Measurements from ENCODE around the gene DVL2. TPM values are rescaled to one million over a fixed set of nuclear protein-coding genes. Genes with fewer than 3 reads are reported as not detected.

Gene DVL2
- total RNA-seq, 1 experiment from 2014 or later: 67.3 TPM

- 0 out of 2 replicates have a peak, but pooled peaks have one; percentile 52 for TF ChIP-seq ESRRA (CRISPR knock-in tag; IDR thresholded peaks at IDR 0.05; ENCODE audit: borderline replicate concordance)
- TF ChIP-seq, protein P1, sequence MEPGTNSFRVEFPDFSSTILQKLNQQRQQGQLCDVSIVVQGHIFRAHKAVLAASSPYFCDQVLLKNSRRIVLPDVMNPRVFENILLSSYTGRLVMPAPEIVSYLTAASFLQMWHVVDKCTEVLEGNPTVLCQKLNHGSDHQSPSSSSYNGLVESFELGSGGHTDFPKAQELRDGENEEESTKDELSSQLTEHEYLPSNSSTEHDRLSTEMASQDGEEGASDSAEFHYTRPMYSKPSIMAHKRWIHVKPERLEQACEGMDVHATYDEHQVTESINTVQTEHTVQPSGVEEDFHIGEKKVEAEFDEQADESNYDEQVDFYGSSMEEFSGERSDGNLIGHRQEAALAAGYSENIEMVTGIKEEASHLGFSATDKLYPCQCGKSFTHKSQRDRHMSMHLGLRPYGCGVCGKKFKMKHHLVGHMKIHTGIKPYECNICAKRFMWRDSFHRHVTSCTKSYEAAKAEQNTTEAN (CRISPR knock-in tag; IDR thresholded peaks at IDR 0.05): 0 out of 2 replicates have a peak, but pooled peaks have one; percentile 41
- no peak for TF ChIP-seq ELF4 (CRISPR knock-in tag; IDR thresholded peaks at IDR 0.05; ENCODE audit: low read depth)
- no peak for TF ChIP-seq ZNF121 (CRISPR knock-in tag; IDR thresholded peaks at IDR 0.05)
- TF ChIP-seq GRHL2 (CRISPR knock-in tag; IDR thresholded peaks at IDR 0.05; ENCODE audit: insufficient replicate concordance, severe bottlenecking): no peak
- TF ChIP-seq, protein P2, sequence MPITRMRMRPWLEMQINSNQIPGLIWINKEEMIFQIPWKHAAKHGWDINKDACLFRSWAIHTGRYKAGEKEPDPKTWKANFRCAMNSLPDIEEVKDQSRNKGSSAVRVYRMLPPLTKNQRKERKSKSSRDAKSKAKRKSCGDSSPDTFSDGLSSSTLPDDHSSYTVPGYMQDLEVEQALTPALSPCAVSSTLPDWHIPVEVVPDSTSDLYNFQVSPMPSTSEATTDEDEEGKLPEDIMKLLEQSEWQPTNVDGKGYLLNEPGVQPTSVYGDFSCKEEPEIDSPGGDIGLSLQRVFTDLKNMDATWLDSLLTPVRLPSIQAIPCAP (CRISPR knock-in tag; IDR thresholded peaks at IDR 0.05): no peak
- 0 out of 2 replicates have a peak, but pooled peaks have one; percentile 46 for TF ChIP-seq SMAD3 (CRISPR knock-in tag; IDR thresholded peaks at IDR 0.05; ENCODE audit: borderline replicate concordance)
- peak; percentile 24; the same call in 1 of the 2 replicates for TF ChIP-seq E2F5 (CRISPR knock-in tag; IDR thresholded peaks at IDR 0.05)
- TF ChIP-seq, protein P3, sequence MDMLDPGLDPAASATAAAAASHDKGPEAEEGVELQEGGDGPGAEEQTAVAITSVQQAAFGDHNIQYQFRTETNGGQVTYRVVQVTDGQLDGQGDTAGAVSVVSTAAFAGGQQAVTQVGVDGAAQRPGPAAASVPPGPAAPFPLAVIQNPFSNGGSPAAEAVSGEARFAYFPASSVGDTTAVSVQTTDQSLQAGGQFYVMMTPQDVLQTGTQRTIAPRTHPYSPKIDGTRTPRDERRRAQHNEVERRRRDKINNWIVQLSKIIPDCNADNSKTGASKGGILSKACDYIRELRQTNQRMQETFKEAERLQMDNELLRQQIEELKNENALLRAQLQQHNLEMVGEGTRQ (CRISPR knock-in tag; IDR thresholded peaks at IDR 0.05): 0 out of 2 replicates have a peak, but pooled peaks have one; percentile 6
- 0 out of 2 replicates have a peak, but pooled peaks have one; percentile 13 for TF ChIP-seq USF1 (CRISPR knock-in tag; IDR thresholded peaks at IDR 0.05)
- TF ChIP-seq ATF1 (CRISPR knock-in tag; IDR thresholded peaks at IDR 0.05): no peak
- TF ChIP-seq, protein P4, sequence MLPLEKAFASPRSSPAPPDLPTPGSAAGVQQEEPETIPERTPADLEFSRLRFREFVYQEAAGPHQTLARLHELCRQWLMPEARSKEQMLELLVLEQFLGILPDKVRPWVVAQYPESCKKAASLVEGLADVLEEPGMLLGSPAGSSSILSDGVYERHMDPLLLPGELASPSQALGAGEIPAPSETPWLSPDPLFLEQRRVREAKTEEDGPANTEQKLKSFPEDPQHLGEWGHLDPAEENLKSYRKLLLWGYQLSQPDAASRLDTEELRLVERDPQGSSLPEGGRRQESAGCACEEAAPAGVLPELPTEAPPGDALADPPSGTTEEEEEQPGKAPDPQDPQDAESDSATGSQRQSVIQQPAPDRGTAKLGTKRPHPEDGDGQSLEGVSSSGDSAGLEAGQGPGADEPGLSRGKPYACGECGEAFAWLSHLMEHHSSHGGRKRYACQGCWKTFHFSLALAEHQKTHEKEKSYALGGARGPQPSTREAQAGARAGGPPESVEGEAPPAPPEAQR (CRISPR knock-in tag; IDR thresholded peaks at IDR 0.05): no peak
- TF ChIP-seq MYBL2 (CRISPR knock-in tag; IDR thresholded peaks at IDR 0.05): peak; percentile 63; the same call in 1 of the 2 replicates
- no peak for TF ChIP-seq GTF2I (CRISPR knock-in tag; conservative IDR thresholded peaks at IDR 0.05)
- no peak for TF ChIP-seq FOXJ3 (CRISPR knock-in tag; IDR thresholded peaks at IDR 0.05; ENCODE audit: borderline replicate concordance)
- TF ChIP-seq, protein P5, sequence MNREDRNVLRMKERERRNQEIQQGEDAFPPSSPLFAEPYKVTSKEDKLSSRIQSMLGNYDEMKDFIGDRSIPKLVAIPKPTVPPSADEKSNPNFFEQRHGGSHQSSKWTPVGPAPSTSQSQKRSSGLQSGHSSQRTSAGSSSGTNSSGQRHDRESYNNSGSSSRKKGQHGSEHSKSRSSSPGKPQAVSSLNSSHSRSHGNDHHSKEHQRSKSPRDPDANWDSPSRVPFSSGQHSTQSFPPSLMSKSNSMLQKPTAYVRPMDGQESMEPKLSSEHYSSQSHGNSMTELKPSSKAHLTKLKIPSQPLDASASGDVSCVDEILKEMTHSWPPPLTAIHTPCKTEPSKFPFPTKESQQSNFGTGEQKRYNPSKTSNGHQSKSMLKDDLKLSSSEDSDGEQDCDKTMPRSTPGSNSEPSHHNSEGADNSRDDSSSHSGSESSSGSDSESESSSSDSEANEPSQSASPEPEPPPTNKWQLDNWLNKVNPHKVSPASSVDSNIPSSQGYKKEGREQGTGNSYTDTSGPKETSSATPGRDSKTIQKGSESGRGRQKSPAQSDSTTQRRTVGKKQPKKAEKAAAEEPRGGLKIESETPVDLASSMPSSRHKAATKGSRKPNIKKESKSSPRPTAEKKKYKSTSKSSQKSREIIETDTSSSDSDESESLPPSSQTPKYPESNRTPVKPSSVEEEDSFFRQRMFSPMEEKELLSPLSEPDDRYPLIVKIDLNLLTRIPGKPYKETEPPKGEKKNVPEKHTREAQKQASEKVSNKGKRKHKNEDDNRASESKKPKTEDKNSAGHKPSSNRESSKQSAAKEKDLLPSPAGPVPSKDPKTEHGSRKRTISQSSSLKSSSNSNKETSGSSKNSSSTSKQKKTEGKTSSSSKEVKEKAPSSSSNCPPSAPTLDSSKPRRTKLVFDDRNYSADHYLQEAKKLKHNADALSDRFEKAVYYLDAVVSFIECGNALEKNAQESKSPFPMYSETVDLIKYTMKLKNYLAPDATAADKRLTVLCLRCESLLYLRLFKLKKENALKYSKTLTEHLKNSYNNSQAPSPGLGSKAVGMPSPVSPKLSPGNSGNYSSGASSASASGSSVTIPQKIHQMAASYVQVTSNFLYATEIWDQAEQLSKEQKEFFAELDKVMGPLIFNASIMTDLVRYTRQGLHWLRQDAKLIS (CRISPR knock-in tag; IDR thresholded peaks at IDR 0.05; ENCODE audit: borderline replicate concordance): peak; percentile 34; the same call in 1 of the 2 replicates
- peak; percentile 53; the same call in 1 of the 2 replicates for TF ChIP-seq PRDM15 (CRISPR knock-in tag; IDR thresholded peaks at IDR 0.05)
- no peak for TF ChIP-seq EMX1 (CRISPR knock-in tag; IDR thresholded peaks at IDR 0.05)
- TF ChIP-seq FOXK1 (CRISPR knock-in tag; IDR thresholded peaks at IDR 0.05): peak; percentile 11; the same call in 1 of the 2 replicates
- peak; percentile 62; the same call in 1 of the 2 replicates for TF ChIP-seq MAX (CRISPR knock-in tag; IDR thresholded peaks at IDR 0.05)
- TF ChIP-seq NR2C2 (CRISPR knock-in tag; IDR thresholded peaks at IDR 0.05): no peak
- TF ChIP-seq NFE2L1 (CRISPR knock-in tag; IDR thresholded peaks at IDR 0.05): no peak
Observed at GRCh38 chr17:7260651-7261378, 26.5 kb upstream of the DVL2 start (continued).
